CD8-positive, alpha-beta memory T cell (primary cell): ENCODE data around the gene MACROD1. TPM values are rescaled to one million over a fixed set of nuclear protein-coding genes. Genes with fewer than 3 reads are reported as not detected.

ENCODE experiments used
- CTCF ChIA-PET: fragments of 350-600 bp; sonication (Branson Sonifier 250); formaldehyde crosslinking; loops from one replicate; lab custom pipeline; 2021; ENCODE audit warnings: antibody characterized with exemption; lab: Charles Lee
- POLR2A ChIA-PET: fragments of 350-600 bp; sonication (Branson Sonifier 250); formaldehyde crosslinking; loops from one replicate; lab custom pipeline; 2021; ENCODE audit warnings: antibody characterized with exemption; lab: Charles Lee
- DNase-seq, 5 donors: peaks; one replicate each; pipeline versions ENCODE4 v3.0.0 to v3.0.0-alpha.2; 2020 to 2022; ENCODE audit warnings: mixed read lengths in 1 of 5
- H3K27ac ChIP-seq: one replicate; pipeline ENCODE4 v1.7.0; 2013; ENCODE audit warnings: low read depth, mild to moderate bottlenecking, low read length, moderate library complexity
- H3K27me3 ChIP-seq: 2 replicates; pipeline ENCODE4 v1.7.0; 2013; ENCODE audit warnings: low read length, mild to moderate bottlenecking; ENCODE audit not compliant: insufficient read depth, poor library complexity, severe bottlenecking
- H3K36me3 ChIP-seq: 2 replicates; pipeline ENCODE4 v1.7.0; 2013; ENCODE audit warnings: mild to moderate bottlenecking, low read length, moderate library complexity; ENCODE audit not compliant: insufficient read depth
- H3K4me1 ChIP-seq: 2 replicates; pipeline ENCODE4 v1.7.0; 2013; ENCODE audit warnings: mild to moderate bottlenecking, low read length, moderate library complexity; ENCODE audit not compliant: insufficient read depth
- H3K4me3 ChIP-seq: 2 replicates; pipeline ENCODE4 v1.7.0; 2013; ENCODE audit warnings: mild to moderate bottlenecking, low read length
- H3K9me3 ChIP-seq: 2 replicates; pipeline ENCODE4 v1.7.0; 2013; ENCODE audit warnings: mild to moderate bottlenecking, low read length
- H3K27ac Mint-ChIP-seq, 8 donors: one replicate each; pipeline ENCODE4 v1.8.0; 2020 to 2021; ENCODE audit warnings: mixed read lengths in 8 of 8, mild to moderate bottlenecking in 6 of 8, inconsistent platforms in 3 of 8, moderate library complexity in 3 of 8
- H3K27me3 Mint-ChIP-seq, 2 donors: one replicate each; pipeline ENCODE4 v1.8.0; 2020 to 2021; ENCODE audit warnings: mixed read lengths in 2 of 2, mild to moderate bottlenecking in 1 of 2, moderate library complexity in 1 of 2
- H3K36me3 Mint-ChIP-seq, 3 donors: one replicate each; pipeline ENCODE4 v1.8.0; 2020 to 2021; ENCODE audit warnings: mixed read lengths in 3 of 3, inconsistent platforms in 1 of 3, mild to moderate bottlenecking in 1 of 3
- H3K4me1 Mint-ChIP-seq, 3 donors: one replicate each; pipeline ENCODE4 v1.8.0; 2020 to 2021; ENCODE audit warnings: mixed read lengths in 3 of 3, inconsistent platforms in 1 of 3, mild to moderate bottlenecking in 1 of 3
- H3K4me3 Mint-ChIP-seq, 7 donors: one replicate each; pipeline ENCODE4 v1.8.0; 2020 to 2021; ENCODE audit warnings: mixed read lengths in 7 of 7, mild to moderate bottlenecking in 6 of 7, moderate library complexity in 4 of 7, inconsistent platforms in 2 of 7
- H3K9me3 Mint-ChIP-seq, 5 donors: one replicate each; pipeline ENCODE4 v1.8.0; 2020 to 2022; ENCODE audit warnings: mixed read lengths in 5 of 5, mild to moderate bottlenecking in 3 of 5, moderate library complexity in 2 of 5, inconsistent platforms in 1 of 5
- polyA plus RNA-seq: library from polyadenylated mRNA; unstranded; fragments of 300-500 nt; fragmentation: Illumina TruSeq; gene quantifications from one replicate; pipeline ENCODE4 v1.2.3, GENCODE V29; 2021
- total RNA-seq, 2 experiments: library from RNA; stranded (reverse); gene quantifications; one replicate each; pipeline ENCODE4 v1.2.3, GENCODE V29; 2021

Gene MACROD1
- total and polyA plus RNA-seq, 3 experiments from 2014 or later: 9.2 to 25.5 (median 19.6) TPM

DNA sequence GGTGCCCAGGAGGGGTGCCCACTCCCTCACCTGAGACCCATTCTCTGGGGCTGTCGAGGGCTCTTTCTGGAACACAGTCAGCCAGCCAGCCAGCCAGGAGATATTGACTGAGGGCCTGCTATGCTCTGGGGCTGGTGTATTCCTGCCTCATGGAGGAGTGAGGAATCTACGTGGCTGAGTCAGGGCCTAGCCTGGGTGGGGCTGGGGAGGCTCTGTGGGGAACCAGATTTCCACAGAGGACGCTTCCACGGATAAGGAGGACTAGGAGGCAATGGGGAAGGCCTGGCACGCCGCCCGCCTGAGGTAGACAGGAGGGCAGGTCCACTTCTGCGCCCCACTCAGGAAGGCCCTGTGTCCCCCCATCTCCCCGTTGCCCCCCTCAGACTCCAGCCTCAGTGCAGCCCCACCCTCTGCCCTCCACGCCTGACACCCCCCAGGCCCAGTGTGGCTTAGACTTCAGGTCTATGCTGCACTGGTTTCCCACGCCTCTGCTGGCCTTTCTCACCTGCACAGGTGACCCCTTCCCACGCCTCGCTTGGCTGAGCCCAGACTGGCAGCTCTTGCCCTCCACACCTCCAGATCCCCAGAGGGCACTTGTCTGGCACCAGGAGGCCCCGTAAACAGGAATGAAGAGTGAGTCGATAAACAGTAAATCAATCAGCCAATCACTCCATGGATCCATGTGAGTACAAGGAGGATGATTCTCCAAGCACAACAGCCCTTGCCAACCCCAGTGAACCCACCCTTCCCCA is 37.5 kb downstream of the MACROD1 start:
- H3K4me1 ChIP-seq: no peaks in the 10 kb centered on the region
- H3K27me3 ChIP-seq: no peaks in the 10 kb centered on the region
- POLR2A ChIA-PET: no interaction called here
- Mint-ChIP-seq H3K9me3 (no peaks in the 10 kb centered on the region), H3K4me3 (no peak overlapping the region), H3K4me1 (no peaks in the 10 kb centered on the region), H3K27me3 (no peaks in the 10 kb centered on the region), H3K36me3 (no peaks in the 10 kb centered on the region), H3K27ac (no peak overlapping the region)
- DNase-seq: no peak
- CTCF ChIA-PET: no interaction called here
- no peak overlapping the region for H3K4me3 ChIP-seq
- no peaks in the 10 kb centered on the region for H3K9me3 ChIP-seq
- no peak overlapping the region for H3K27ac ChIP-seq
- H3K36me3 ChIP-seq: no peaks in the 10 kb centered on the region

DNA sequence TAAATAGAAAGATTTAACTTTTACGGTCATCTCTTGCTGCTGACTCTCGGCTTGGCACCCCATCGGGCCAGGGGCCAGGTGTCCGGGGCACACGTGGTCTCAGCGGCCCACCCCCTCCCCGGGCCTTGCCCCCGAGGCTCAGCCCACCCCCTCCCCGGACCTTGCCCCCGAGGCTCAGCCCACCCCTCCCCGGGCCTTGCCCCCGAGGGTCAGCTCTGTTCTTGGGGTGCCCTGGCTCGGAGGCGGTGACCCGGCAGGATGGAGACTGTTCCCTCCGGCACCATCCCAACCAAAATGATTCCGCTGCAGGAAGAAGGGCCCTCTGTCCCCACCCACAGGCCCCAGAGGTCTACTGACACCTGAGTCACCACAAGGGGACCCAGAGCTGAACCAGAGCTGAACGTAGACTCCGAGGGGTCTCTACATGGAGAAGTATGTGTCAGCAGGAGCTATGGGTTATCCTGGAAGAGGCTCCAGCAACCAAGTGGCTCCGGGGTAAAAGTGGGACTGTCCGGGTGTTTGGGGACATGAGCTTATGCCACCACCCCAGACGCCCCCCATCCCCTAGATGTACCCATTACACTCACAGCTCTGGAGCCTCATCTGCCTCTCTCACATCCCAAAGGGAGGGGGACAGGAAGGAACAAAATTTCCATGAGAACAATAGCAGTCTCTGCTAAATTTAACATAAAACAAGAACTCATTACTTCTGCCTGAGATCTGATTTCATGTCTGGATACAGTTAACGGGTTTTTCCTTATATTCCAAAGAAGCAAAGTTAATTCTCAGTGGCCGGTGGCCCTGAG is 38.4 kb downstream of the MACROD1 start:
- Mint-ChIP-seq H3K4me1 (no peaks in the 10 kb centered on the region), H3K36me3 (no peaks in the 10 kb centered on the region), H3K9me3 (no peaks in the 10 kb centered on the region), H3K27me3 (no peaks in the 10 kb centered on the region), H3K27ac (peak overlapping the region in 1 of 8 donors; percentile 82), H3K4me3 (no peak overlapping the region)
- DNase-seq: no peak
- no peak overlapping the region for H3K4me3 ChIP-seq
- H3K36me3 ChIP-seq: no peaks in the 10 kb centered on the region
- H3K27me3 ChIP-seq: no peaks in the 10 kb centered on the region
- ChIA-PET POLR2A (no interaction called here), CTCF (no interaction called here)
- no peaks in the 10 kb centered on the region for H3K9me3 ChIP-seq
- H3K4me1 ChIP-seq: no peaks in the 10 kb centered on the region
- no peak overlapping the region for H3K27ac ChIP-seq

DNA sequence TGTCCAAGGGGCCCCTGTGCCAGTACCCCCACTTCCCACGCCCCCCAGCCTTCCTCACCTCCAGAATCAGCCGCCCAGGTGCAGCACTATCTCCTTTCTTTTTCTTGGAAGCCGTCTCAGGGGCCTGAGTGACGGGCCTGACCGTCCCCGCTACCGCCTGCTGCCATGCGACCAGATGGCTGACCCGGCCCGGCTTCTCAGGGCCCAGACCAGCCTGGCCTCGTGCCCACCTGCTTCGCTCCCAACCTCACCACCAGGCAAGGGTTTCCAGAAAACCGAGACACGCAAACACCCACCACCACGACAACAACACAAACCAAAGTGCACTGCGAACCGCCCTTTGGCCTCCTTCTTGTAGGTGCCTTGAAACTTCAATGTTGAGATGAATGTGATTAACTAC is 39.1 kb downstream of the MACROD1 start:
- no peaks in the 10 kb centered on the region for H3K36me3 ChIP-seq
- Mint-ChIP-seq H3K9me3 (no peaks in the 10 kb centered on the region), H3K27me3 (no peaks in the 10 kb centered on the region), H3K4me3 (no peak overlapping the region), H3K27ac (no peak overlapping the region), H3K4me1 (no peaks in the 10 kb centered on the region), H3K36me3 (no peaks in the 10 kb centered on the region)
- no peaks in the 10 kb centered on the region for H3K9me3 ChIP-seq
- POLR2A ChIA-PET: no interaction called here
- CTCF ChIA-PET: no interaction called here
- no peak overlapping the region for H3K4me3 ChIP-seq
- no peaks in the 10 kb centered on the region for H3K4me1 ChIP-seq
- no peak overlapping the region for H3K27ac ChIP-seq
- H3K27me3 ChIP-seq: no peaks in the 10 kb centered on the region
- no peak for DNase-seq

DNA sequence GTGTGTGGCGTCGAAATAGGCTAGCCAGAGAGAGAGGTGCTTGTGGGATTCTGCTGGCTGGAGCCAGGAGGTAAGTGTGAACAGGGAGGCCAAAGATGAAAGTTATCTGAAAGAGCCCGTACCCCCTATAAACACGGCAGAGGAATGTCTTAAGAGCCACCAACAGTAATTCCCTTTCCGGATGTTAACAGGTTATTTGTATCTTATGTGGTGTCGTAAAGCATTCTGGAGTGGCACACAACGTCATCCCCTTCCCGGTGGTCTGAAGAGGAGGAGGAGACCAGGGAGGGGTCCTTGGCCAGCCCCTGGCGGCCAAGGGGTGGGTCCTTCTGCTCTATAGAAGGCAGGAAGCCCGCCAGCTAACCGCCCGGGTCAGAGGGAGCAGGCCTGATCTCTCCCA is 39.5 kb downstream of the MACROD1 start:
- POLR2A ChIA-PET: no interaction called here
- CTCF ChIA-PET: no interaction called here
- Mint-ChIP-seq H3K27me3 (no peaks in the 10 kb centered on the region), H3K27ac (no peak overlapping the region), H3K4me1 (no peaks in the 10 kb centered on the region), H3K36me3 (no peaks in the 10 kb centered on the region), H3K4me3 (no peak overlapping the region), H3K9me3 (no peaks in the 10 kb centered on the region)
- DNase-seq: no peak
- no peaks in the 10 kb centered on the region for H3K4me1 ChIP-seq
- H3K27ac ChIP-seq: no peak overlapping the region
- no peaks in the 10 kb centered on the region for H3K27me3 ChIP-seq
- H3K9me3 ChIP-seq: no peaks in the 10 kb centered on the region
- no peak overlapping the region for H3K4me3 ChIP-seq
- H3K36me3 ChIP-seq: no peaks in the 10 kb centered on the region

DNA sequence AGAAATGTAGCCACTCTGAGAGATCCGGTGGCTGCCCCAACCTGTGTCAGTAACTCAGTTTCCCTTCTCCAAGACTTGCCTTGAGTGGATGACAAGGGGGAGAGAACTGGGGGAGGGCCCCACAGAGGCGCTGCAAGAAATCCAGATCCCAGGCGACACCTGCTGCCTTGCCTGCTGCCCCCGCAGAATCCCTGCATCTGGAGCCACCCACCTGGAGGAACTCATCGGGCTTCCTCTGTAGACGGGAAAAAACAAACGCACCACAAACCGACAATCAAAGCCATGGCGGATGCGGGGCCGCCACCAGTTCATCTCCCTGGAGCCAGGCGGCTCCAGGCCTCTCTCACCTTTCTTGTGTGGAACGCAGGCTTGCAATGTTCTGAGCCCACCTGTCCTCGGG is 40.2 kb downstream of the MACROD1 start:
- no peak overlapping the region for H3K4me3 Mint-ChIP-seq
- Histone ChIP-seq H3K27ac (no peak overlapping the region), H3K36me3 (no peaks in the 10 kb centered on the region), H3K4me3 (no peak overlapping the region), H3K9me3 (no peaks in the 10 kb centered on the region), H3K27me3 (no peaks in the 10 kb centered on the region), H3K4me1 (no peaks in the 10 kb centered on the region)
- H3K27ac Mint-ChIP-seq: no peak overlapping the region
- H3K9me3 Mint-ChIP-seq: no peaks in the 10 kb centered on the region
- H3K36me3 Mint-ChIP-seq: no peaks in the 10 kb centered on the region
- POLR2A ChIA-PET: no interaction called here
- no peaks in the 10 kb centered on the region for H3K27me3 Mint-ChIP-seq
- CTCF ChIA-PET: no interaction called here
- no peaks in the 10 kb centered on the region for H3K4me1 Mint-ChIP-seq
- no peak for DNase-seq

DNA sequence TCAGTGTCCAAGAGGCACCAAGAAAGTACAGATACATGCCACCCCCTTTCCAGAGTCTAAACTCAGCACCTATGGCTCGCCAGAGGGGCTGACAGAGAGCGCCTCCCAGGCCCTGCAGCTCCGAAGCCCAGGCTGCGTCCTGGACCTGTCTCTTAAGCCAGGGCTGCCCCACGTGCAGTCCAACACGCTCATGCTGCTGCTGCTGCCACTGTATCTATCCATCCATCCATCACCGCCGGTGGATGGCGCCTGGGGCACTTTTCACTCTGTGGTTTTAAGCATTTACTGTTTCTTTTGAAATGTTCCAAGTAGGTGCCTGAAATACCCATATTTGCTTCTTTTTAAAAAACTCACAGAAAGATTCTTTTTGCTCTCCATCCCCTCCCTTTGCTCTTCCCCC is 41.8 kb downstream of the MACROD1 start:
- H3K36me3 ChIP-seq: no peaks in the 10 kb centered on the region
- Mint-ChIP-seq H3K4me3 (no peak overlapping the region), H3K9me3 (no peaks in the 10 kb centered on the region), H3K4me1 (no peaks in the 10 kb centered on the region), H3K27ac (no peak overlapping the region), H3K36me3 (no peaks in the 10 kb centered on the region), H3K27me3 (no peaks in the 10 kb centered on the region)
- ChIA-PET POLR2A (no interaction called here), CTCF (no interaction called here)
- no peak overlapping the region for H3K27ac ChIP-seq
- no peaks in the 10 kb centered on the region for H3K27me3 ChIP-seq
- H3K4me1 ChIP-seq: no peaks in the 10 kb centered on the region
- H3K4me3 ChIP-seq: no peak overlapping the region
- no peak for DNase-seq
- no peaks in the 10 kb centered on the region for H3K9me3 ChIP-seq

DNA sequence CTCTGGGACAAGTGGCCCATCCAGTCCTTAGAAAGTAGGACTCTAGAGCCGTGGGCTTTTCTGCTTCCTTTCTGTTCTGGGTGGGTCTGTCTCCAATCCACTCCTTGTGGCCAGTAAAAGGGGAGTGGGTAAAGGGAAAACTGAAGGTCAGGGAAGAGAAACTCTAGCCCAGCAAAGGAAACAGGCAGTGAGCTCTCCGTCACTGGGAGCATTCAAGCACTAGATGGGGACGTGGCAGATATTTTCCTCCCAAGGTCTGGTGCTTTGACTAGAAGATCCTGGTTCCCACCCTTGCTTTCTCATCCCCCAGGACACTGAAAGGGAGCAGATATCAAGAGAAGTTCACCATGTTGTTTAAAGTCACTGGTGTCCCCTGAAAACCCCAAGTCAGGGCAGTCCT is 42.2 kb downstream of the MACROD1 start:
- Histone ChIP-seq H3K36me3 (no peaks in the 10 kb centered on the region), H3K27me3 (no peaks in the 10 kb centered on the region), H3K9me3 (no peaks in the 10 kb centered on the region), H3K4me3 (no peak overlapping the region), H3K27ac (no peak overlapping the region), H3K4me1 (no peaks in the 10 kb centered on the region)
- Mint-ChIP-seq H3K4me1 (no peaks in the 10 kb centered on the region), H3K4me3 (no peak overlapping the region), H3K27ac (no peak overlapping the region), H3K36me3 (no peaks in the 10 kb centered on the region), H3K9me3 (no peaks in the 10 kb centered on the region), H3K27me3 (no peaks in the 10 kb centered on the region)
- no peak for DNase-seq
- CTCF ChIA-PET: no interaction called here
- POLR2A ChIA-PET: no interaction called here
